OCI-LY7 (cell line): ENCODE measurements around the gene RNF215. TPM values are rescaled to one million over a fixed set of nuclear protein-coding genes. Genes with fewer than 3 reads are reported as not detected.

Experiments used
- BruUV-seq: library from RNA; stranded (reverse); fragments of 400-500 nt; replicated peaks from 2 replicates; lab custom pipeline; 2021; lab: Mats Ljungman, UMichigan
- CTCF ChIA-PET: fragments of 300-600 bp; sonication (Branson Sonifier 250); formaldehyde crosslinking; loops from one replicate; lab custom pipeline; 2022; ENCODE audit warnings: antibody characterized with exemption; ENCODE audit not compliant: unreplicated experiment; lab: Charles Lee
- POLR2A ChIA-PET: fragments of 300-600 bp; sonication (Branson Sonifier 250); formaldehyde crosslinking; loops from one replicate; lab custom pipeline; 2022; ENCODE audit warnings: antibody characterized with exemption; lab: Charles Lee
- DNase-seq: peaks from one replicate; pipeline ENCODE4 v3.0.0-alpha.2; 2015; ENCODE audit warnings: low spot score
- H2AFZ ChIP-seq: fragments of 200-600 bp; sonication (generic), shearing (Covaris generic); 2 replicates; pipeline ENCODE4 v1.6.1; 2014; ENCODE audit warnings: mild to moderate bottlenecking, antibody characterized with exemption, low read length, moderate library complexity
- H3K27ac ChIP-seq: fragments of 200-600 bp; sonication (generic); 2 replicates; pipeline ENCODE4 v1.5.1; 2014; ENCODE audit warnings: mixed run types, low read depth, mild to moderate bottlenecking, moderate library complexity, low read length, inconsistent platforms; ENCODE audit not compliant: poor library complexity, severe bottlenecking
- H3K36me3 ChIP-seq: fragments of 200-600 bp; sonication (generic); 2 replicates; pipeline ENCODE4 v1.6.1; 2014; ENCODE audit warnings: mild to moderate bottlenecking, antibody characterized with exemption, low read length, moderate library complexity, mixed read lengths; ENCODE audit not compliant: insufficient read depth
- H3K4me1 ChIP-seq: fragments of 200-600 bp; sonication (generic); 2 replicates; pipeline ENCODE4 v1.5.1; 2014; ENCODE audit warnings: mild to moderate bottlenecking, low read length; ENCODE audit not compliant: insufficient read depth, poor library complexity, severe bottlenecking
- H3K4me2 ChIP-seq: fragments of 200-600 bp; sonication (generic); 2 replicates; pipeline ENCODE4 v1.6.1; 2014; ENCODE audit warnings: mild to moderate bottlenecking, low read length
- H3K4me3 ChIP-seq: fragments of 200-600 bp; sonication (generic); 2 replicates; pipeline ENCODE4 v1.5.1; 2014; ENCODE audit warnings: mild to moderate bottlenecking, low read depth, low read length; ENCODE audit not compliant: poor library complexity, severe bottlenecking
- H3K79me2 ChIP-seq: fragments of 200-600 bp; sonication (generic); 2 replicates; pipeline ENCODE4 v1.6.1; 2016; ENCODE audit warnings: low read depth, mild to moderate bottlenecking, low read length, moderate library complexity, mixed read lengths; ENCODE audit not compliant: insufficient read depth
- H3K9me2 ChIP-seq: fragments of 200-600 bp; sonication (generic); 2 replicates; pipeline ENCODE4 v1.6.1; 2016; ENCODE audit warnings: mild to moderate bottlenecking, low read length, mixed read lengths; ENCODE audit not compliant: insufficient read depth
- H3K9me3 ChIP-seq: fragments of 200-600 bp; sonication (generic); 2 replicates; pipeline ENCODE4 v1.6.1; 2014; ENCODE audit warnings: mild to moderate bottlenecking, mixed run types, low read length, mixed read lengths
- H4K20me1 ChIP-seq: fragments of 200-600 bp; sonication (generic); 2 replicates; pipeline ENCODE4 v1.6.1; 2014; ENCODE audit warnings: mild to moderate bottlenecking, antibody characterized with exemption, low read length, moderate library complexity, mixed read lengths; ENCODE audit not compliant: insufficient read depth
- EZH2phosphoT487 ChIP-seq: fragments of 200-600 bp; sonication (generic); IDR thresholded peaks from 2 replicates; pipeline ENCODE4 v1.6.1; 2018; ENCODE audit warnings: low read depth, borderline replicate concordance, mild to moderate bottlenecking, mixed run types, antibody characterized with exemption, low read length, moderate library complexity, mixed read lengths
- intact Hi-C: fragments of 100-400 bp; cut with micrococcal nuclease; formaldehyde crosslinking; loops from one replicate; pipeline ENCODE4 v1.10.0; 2022; ENCODE audit not compliant: unreplicated experiment
- total RNA-seq, 2 experiments: library from RNA; depleted of rRNA in 1 of 2; stranded (reverse); fragments of >200 nt in 1 of 2; shearing (Covaris generic) in 1 of 2; gene quantifications; 2 replicates each; pipeline ENCODE4 v1.2.3, GENCODE V29; 2014 to 2022
- TF ChIP-seq, protein P1 (sequence below): fragments of 200-600 bp; sonication (generic); conservative IDR thresholded peaks from 2 replicates; pipeline ENCODE4 v1.5.1; 2014; ENCODE audit warnings: mild to moderate bottlenecking, antibody characterized with exemption, low read length, moderate library complexity, mixed read lengths

RNF215 gene
- total RNA-seq, 2 experiments from 2014 or later: 8.0 to 13.8 TPM

DNA sequence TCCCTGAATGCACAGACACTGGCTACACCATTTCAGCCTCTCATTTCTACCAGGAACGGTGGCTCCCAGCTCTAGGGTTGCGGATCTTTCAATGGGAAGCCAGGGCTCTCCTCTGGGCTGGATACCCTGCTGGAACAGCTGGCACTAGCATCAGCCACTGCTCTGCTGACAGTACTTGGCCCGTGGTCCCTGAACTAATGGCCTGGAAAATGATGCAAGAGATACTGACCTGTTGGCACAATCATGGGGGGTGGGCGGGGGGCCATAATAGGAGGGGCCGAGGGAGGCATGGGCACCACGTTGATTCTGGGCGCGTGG, 49.8 kb downstream of the RNF215 start:
- peaks cover 98% of the 10 kb centered on the region for H3K36me3 ChIP-seq
- intact Hi-C loops: no loop called here
- DNase-seq: no peak
- H3K4me1 ChIP-seq: no peaks in the 10 kb centered on the region
- H3K9me2 ChIP-seq: no peaks in the 10 kb centered on the region
- H3K4me3 ChIP-seq: no peak overlapping the region
- no TSS peak for BruUV-seq
- ChIA-PET CTCF (no interaction called here), POLR2A (no interaction called here)
- no peak overlapping the region for H3K4me2 ChIP-seq
- no peak for TF ChIP-seq EZH2phosphoT487
- TF ChIP-seq, protein P1, sequence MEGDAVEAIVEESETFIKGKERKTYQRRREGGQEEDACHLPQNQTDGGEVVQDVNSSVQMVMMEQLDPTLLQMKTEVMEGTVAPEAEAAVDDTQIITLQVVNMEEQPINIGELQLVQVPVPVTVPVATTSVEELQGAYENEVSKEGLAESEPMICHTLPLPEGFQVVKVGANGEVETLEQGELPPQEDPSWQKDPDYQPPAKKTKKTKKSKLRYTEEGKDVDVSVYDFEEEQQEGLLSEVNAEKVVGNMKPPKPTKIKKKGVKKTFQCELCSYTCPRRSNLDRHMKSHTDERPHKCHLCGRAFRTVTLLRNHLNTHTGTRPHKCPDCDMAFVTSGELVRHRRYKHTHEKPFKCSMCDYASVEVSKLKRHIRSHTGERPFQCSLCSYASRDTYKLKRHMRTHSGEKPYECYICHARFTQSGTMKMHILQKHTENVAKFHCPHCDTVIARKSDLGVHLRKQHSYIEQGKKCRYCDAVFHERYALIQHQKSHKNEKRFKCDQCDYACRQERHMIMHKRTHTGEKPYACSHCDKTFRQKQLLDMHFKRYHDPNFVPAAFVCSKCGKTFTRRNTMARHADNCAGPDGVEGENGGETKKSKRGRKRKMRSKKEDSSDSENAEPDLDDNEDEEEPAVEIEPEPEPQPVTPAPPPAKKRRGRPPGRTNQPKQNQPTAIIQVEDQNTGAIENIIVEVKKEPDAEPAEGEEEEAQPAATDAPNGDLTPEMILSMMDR: no peak
- H2AFZ ChIP-seq: no peak overlapping the region
- no peaks in the 10 kb centered on the region for H3K9me3 ChIP-seq
- H4K20me1 ChIP-seq: no peaks in the 10 kb centered on the region
- H3K27ac ChIP-seq: no peak overlapping the region
- no peaks in the 10 kb centered on the region for H3K79me2 ChIP-seq

DNA sequence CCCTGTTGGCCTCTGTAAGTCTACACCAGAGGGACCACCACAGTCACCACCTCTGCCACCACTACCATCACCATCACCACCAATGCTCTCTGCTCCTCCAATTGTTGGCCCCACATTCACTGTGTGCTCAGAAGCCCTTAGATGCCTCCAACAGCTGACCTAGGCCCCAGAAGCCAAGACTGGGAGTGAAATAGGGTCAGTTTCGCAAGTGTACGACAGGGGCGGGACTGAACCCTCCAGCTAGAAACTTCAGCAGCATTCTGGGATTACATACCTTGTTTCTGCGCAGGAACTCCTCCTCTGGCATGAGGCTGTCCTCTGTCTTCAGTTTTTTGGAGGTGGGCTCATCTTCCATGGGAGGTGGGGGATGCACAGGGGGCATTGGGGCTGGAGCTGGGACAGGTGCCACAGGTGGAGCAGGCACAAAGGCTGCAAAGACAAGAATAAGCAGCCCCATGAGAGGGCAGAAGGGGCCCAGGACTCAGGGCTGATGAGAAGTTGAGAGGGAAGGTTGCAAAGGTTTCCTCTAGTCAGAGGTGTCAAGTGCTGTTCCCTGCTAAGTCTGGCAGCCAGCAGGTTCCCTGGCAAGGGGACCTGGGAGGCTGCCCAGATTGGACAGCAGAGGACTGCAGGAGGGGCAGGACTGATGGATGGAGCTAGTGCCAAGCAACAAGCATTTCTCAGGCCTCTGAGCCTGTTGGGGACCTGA, 50.3 kb downstream of the RNF215 start:
- Histone ChIP-seq H3K79me2 (no peaks in the 10 kb centered on the region), H2AFZ (no peak overlapping the region), H3K27ac (no peak overlapping the region), H4K20me1 (no peaks in the 10 kb centered on the region), H3K9me2 (no peaks in the 10 kb centered on the region), H3K4me1 (no peaks in the 10 kb centered on the region), H3K36me3 (peaks cover 96% of the 10 kb centered on the region), H3K4me3 (no peak overlapping the region), H3K4me2 (no peak overlapping the region), H3K9me3 (no peaks in the 10 kb centered on the region)
- intact Hi-C loops: no loop called here
- ChIA-PET POLR2A (no interaction called here), CTCF (no interaction called here)
- DNase-seq: no peak
- no TSS peak for BruUV-seq
- TF ChIP-seq, protein P1: no peak
- no peak for TF ChIP-seq EZH2phosphoT487

DNA sequence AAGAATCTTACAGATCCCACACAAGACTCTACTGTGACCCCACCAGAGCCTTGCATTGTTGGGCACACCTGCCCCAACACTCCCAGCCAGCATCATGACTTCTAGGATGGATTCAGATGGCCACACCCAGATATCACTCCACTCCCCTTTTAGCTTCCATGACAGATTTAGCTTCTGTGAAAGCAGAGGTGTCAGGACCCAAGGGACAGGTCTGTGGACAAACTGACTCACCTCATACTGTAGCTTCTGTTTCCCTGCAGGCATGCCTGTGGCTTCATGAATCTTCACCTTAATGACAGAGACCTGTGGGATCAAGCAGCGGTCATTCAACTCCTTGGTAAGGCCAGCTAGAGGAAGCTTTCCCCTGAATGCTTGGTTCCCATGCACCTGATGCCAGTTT, 52.0 kb downstream of the RNF215 start:
- CTCF ChIA-PET: interaction anchor here (0.6 kb wide), 1 partner anchor 52 kb away, joined by 3 read pairs; the partner anchor contains the start of gene RNF215

More for the DNA sequence above, 52.0 kb downstream of the RNF215 start:
- Histone ChIP-seq H3K9me3 (no peaks in the 10 kb centered on the region), H3K4me3 (no peak overlapping the region), H3K4me2 (no peak overlapping the region), H3K4me1 (no peaks in the 10 kb centered on the region), H3K9me2 (no peaks in the 10 kb centered on the region), H4K20me1 (no peaks in the 10 kb centered on the region), H2AFZ (no peak overlapping the region), H3K27ac (no peak overlapping the region), H3K79me2 (no peaks in the 10 kb centered on the region), H3K36me3 (peaks cover 90% of the 10 kb centered on the region)
- TF ChIP-seq, protein P1: no peak
- no peak for TF ChIP-seq EZH2phosphoT487
- DNase-seq: no peak
- no TSS peak for BruUV-seq
- intact Hi-C loops: no loop called here
- POLR2A ChIA-PET: interaction anchor here (0.6 kb wide), 1 partner anchor 90 kb away, joined by 3 read pairs; the partner anchor contains the start of gene MTFP1
